NCI-H187 treated with DMSO at 0.1 percent for 48 hours (cell line): Measurements from ENCODE around the gene CCPG1.
"Not testable (repeated sequence)": the region's sequence is repeated elsewhere in the genome, so short reads cannot be mapped to it uniquely, and the experiment has no call there.

ENCODE experiments used
- DNase-seq: peaks from one replicate; lab custom pipeline; 2025; lab: John Stamatoyannopoulos, UW

CCPG1 gene, protein sequence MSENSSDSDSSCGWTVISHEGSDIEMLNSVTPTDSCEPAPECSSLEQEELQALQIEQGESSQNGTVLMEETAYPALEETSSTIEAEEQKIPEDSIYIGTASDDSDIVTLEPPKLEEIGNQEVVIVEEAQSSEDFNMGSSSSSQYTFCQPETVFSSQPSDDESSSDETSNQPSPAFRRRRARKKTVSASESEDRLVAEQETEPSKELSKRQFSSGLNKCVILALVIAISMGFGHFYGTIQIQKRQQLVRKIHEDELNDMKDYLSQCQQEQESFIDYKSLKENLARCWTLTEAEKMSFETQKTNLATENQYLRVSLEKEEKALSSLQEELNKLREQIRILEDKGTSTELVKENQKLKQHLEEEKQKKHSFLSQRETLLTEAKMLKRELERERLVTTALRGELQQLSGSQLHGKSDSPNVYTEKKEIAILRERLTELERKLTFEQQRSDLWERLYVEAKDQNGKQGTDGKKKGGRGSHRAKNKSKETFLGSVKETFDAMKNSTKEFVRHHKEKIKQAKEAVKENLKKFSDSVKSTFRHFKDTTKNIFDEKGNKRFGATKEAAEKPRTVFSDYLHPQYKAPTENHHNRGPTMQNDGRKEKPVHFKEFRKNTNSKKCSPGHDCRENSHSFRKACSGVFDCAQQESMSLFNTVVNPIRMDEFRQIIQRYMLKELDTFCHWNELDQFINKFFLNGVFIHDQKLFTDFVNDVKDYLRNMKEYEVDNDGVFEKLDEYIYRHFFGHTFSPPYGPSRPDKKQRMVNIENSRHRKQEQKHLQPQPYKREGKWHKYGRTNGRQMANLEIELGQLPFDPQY

DNA sequence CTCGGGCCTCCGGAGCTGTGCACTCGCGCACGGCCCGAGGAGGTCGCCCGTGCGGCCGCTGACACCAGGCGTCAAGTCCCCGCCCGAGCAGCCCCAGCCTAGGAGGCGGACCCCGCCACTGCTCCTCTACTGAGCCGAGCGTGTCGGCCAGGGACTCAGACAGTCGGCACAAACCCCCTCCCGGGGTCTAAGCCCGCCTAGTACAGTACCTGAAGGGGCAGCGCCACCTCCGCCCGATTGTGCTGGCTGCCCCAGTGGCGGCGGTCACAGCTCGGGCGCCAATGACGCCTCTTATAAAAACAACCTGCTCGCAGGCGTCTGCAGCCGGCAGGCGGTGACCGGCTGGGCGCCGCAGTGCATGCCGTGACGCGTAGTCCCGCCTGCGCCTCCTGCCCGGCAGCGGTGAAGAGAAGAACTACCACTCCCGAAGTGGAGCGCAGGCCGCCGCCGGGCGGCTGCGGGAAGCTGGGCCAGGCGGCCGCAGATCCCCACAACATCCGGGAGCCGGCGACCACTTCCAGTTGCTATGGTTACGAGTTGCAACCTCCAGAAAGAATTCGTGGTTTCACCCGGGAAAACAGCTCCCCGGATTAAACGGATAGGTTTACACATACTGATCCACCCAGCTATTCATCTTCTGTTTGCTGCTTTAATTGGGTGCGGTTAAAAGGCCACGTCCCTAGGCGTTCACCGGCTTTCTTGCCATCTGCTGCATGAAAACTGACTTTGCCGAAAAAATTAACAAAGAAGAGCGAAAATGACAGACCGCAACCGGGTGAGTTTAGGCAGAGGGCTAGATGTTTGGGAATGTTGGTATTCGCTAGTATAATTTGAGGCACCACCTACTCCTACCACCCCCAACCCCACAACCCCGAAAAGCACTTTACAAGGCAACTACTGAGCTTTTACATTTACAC is at the start of gene CCPG1, which contains the start of gene PIERCE2:
Gene CCPG1 (minus strand): TSS at position 348 of the 917 bp plus-strand sequence. CDS start 18,935 bp downstream, outside the sequence.
Gene PIERCE2 (plus strand): TSS at position 484 of the 917 bp plus-strand sequence. CDS start 274 bp downstream, at position 758.
- peak; percentile 50 for DNase-seq

DNA sequence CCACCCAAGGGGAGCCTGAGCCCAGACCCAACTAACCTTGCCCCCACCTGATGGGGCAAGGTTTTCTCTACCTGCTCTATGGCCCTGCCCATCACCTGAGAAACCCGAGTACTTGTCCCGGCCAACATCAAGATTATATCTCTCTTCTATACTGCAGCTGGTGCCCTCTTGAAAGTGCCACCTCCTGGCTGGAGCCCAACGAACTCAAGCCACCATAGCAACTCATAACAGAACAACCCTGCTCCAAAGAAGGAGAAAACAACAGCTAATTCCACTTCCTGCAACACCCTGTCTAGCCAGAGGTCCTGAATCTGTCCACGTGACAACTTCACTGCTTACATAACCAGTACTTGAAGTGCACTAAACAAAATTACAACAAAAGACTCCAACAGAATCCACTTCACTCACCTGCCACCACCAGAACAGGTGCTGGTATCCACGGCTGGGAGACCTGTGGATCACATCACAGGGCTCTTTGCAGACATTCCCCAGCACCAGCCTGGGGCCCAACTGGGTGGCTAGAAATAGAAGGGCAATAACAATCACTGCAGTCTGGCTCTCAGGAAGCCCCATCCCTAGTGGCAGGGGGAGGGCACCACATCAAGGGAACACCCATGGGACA is 49.4 kb upstream of the CCPG1 start:
- peak; percentile 49 for DNase-seq

DNA sequence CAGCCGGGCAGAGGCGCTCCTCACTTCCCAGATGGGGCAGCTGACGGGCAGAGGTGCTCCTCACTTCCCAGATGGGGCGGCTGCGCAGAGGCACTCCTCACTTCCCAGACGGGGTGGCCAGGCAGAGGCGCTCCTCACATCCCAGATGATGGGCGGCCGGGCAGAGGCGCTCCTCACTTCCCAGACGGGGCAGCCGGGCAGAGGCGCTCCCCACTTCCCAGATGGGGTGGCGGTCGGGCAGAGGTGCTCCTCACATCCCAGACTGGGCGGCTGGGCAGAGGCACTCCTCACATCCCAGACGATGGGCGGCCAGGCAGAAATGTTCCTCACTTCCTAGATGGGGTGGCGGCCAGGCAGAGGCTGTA is 38.9 kb upstream of the CCPG1 start:
- not testable (repeated sequence) for DNase-seq

DNA sequence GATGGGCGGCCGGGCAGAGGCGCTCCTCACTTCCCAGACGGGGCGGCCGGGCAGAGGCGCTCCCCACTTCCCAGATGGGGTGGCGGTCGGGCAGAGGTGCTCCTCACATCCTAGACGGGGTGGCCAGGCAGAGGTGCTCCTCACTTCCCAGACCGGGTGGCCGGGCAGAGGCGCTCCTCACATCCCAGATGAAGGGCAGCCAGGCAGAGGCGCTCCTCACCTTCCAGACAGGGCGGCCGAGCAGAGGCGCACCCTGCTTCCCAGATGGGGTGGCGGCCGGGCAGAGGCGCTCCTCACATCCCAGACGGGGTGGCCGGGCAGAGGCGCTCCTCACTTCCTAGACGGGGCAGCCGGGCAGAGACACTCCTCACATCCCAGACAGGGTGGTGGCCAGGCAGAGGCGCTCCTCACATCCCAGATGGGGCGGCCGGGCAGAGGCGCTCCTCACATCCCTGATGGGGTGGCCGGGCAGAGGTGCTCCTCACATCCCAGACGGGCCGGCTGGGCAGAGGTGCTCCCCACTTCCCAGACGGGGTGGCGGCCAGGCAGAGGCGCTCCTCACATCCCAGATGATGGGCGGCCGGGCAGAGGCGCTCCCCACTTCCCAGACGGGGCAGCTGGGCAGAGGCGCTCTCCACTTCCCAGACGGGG is 38.3 kb upstream of the CCPG1 start:
- DNase-seq, result not testable (repeated sequence)

DNA sequence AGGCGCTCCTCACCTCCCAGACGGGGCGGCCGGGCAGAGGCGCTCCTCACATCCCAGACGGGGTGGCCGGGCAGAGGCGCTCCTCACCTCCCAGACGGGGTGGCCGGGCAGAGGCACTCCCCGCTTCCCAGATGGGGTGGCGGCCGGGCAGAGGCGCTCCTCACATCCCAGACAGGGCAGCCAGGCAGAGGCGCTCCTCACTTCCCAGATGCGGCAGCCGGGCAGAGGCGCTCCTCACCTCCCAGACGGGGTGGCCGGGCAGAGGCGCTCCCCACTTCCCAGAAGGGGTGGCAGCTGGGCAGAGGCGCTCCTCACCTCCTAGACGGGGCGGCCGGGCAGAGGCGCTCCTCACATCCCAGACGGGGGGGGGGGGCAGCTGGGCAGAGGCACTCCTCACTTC is 37.8 kb upstream of the CCPG1 start:
- DNase-seq, result not testable (repeated sequence)

DNA sequence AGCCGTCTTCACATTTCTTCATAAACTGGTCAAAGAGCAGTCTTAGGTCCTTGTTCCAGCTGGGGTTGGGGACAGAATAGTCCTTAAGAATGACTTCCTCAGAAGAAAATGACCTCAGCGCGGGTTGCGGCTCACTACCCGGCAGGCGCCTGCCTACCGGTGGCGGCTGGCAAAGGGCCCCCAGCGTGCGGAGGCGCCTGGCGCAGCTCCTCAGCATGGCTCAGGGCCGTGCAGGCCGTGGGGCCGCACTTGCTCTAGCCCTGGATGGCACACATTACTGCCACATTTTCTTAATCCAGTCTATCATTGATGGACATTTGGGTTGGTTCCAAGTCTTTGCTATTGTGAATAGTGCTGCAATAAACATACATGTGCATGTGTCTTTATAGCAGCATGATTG is 35.0 kb upstream of the CCPG1 start:
- not testable (repeated sequence) for DNase-seq

DNA sequence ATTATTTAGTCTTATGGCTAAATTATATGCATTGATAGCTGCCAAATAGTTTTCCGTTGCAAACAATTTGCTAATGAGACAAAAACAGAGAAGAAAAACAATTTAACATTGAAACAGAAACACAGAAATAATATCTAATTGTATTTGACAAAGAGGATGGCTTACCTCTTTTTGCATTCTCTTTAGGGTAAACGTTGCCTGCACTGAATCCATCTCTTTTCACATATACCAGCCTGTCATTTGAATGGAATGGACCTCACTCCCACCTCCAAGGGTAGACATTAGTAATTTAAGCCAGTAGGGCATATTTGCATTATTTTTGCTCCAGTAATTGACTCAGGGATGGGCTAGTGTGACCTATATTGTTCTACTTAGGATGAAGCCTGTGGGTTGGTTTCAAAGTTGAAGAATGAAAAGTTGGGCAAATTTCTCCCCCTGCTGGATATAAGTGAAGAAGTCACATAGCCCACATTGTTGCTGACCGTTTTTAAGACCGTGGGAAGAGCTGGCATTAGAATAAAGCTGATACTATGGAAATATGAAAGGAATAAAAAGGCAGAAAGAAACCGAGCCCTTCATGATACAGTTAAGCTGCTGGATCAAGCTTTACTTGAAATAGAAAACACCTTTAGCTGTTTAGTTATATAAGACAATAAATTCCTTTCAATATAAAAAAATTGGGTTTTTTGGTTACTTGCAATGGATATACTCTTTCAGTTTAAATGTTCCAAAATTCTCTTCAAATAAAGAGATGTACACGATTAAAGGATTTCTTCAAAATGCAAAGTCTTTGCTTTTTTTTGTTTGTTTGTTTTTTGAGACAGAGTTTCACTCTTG is 27.0 kb upstream of the CCPG1 start:
- no peak for DNase-seq

DNA sequence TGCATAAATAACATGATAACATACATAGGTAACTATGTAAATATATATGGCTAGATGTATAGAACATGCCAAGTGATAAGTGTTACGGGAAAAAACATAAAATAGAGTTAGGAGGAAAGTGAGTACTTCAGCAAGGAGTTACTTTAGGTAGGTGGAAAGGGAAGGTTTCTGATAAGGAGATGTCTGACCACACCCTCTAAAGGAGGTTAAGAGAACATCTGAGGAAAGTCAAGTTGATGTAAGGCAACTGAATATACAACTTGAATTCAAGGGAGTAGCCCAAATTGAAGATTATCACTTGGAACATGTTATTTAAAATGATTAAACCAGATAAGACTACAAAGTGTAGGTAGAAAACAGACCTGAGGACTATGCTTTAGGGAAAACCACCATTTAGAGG is 13.9 kb upstream of the CCPG1 start:
- no peak for DNase-seq

DNA sequence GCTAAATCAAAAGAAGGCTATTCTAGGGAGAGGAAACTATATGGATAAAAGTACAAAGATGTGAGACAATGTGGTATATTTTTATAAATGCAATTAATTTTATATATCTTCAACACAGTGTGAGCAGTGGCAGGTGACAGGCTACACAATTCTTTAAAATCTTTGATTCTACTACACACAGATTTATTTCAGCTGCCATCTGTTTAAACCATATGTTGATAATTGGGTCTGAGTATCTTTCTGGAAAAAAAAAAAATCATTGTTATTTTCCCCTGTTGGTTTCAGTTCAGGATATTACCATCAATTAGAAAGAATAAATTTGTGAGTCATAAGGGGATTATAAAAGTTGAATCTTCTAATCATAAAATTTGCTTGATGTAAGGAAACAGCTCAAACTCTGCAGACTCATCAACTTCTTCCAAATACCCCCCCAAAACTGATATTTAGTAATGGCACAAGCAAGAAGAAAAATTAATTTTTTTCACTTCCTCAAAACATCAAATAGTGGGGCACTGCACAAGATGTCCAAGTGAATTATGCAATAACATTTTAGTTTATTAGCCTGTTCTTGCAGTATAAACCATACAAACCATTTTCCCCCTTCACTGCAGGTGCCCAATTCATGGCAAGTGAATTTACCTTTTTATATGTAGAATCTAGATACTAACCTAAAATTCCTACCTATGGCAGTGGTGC is 12.2 kb upstream of the CCPG1 start:
- no peak for DNase-seq

DNA sequence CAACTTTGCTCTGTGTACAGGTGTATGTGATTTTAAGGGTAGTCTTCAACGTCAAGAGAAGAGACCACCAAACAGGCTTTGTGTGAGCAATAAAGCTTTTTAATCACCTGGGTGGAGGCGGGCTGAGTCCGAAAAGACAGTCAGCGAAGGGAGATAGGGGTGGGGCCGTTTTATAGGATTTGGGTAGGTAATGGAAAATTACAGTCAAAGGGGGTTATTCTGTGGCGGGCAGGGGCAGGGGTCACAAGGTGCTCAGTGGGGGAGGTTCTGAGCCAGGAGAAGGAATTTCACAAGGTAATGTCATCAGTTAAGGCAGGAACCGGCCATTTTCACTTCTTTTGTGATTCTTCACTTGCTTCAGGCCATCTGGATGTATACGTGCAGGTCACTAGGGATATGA is 9.5 kb upstream of the CCPG1 start:
- not testable (repeated sequence) for DNase-seq

DNA sequence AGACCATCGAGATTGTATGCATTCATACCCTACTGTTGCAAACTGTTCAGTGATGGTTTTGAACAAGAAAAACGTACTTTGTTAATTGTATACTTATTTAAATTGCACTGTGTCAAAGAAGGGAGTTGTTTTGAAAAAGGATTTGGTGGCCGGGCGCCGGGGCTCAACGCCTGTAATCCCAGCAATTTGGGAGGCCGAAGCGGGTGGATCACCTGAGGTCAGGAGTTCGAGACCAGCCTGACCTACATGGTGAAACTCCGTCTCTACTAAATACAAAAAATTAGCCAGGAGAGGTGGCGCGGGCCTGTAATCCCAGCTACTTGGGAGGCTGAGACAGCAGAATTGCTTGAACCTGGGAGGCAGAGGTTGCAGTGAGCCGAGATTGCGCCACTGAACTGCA is 817 bp upstream of the CCPG1 start:
- not testable (repeated sequence) for DNase-seq

DNA sequence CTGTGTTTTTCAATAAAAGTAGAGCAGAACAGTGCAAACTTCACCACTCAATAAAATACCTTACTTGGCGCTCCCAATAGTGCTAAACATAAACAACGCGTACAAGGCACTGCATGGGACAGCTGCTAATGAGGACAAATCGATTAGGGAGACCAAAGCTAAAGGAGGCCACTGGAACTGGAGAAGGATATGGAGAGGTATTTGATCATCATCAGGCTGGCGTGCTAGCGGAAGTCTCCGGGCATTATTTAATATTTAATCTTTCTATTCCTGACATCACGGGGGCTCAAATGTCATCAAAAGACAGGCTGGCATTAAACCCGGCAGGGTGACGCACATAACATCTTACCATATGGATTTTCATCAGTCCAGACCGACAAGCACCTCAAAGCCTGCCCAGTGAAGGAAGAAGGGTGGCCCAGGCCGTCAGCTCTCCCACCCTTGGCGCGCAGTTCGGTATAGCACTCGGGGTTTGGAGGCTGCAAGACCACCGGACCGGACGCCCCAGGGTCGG is 604 bp downstream of the CCPG1 start:
- DNase-seq, result no peak

DNA sequence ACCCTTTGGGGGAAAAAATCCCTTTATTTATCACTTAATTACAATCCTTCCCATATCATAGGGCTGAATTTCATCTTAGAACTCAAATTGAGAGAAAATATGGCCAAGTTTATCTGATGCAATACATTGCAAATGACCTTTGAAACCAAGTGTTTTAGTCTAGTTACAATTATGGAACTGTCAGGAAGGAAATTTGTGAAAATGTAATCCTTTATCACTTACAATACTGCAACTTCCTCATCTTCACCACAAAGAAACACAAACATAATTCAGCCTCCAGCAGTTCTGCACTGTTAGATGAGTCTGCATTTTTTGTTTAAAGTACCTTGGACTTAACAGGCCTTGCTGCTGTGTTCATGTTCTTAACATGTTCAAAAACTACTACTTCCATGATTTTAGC is 4.6 kb downstream of the CCPG1 start:
- DNase-seq, result no peak

DNA sequence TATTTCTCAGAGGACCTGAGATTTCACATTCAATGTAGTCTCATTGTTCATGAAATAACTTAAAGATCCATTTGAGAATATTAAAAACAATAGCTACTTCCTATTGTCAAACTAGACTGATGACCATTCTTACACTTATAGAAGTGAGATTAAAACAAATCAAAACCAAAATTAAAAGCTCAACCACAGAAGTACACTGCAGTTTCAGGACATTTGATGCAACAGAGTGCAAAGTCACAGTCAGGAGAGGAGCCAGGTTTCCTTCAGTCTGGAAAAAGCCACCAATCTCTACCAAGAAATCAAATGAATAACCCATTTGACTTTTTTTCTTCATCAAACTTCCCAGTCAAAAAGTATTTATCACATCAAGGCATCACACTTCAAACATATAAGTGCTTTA is 5.5 kb downstream of the CCPG1 start:
- DNase-seq, result no peak

DNA sequence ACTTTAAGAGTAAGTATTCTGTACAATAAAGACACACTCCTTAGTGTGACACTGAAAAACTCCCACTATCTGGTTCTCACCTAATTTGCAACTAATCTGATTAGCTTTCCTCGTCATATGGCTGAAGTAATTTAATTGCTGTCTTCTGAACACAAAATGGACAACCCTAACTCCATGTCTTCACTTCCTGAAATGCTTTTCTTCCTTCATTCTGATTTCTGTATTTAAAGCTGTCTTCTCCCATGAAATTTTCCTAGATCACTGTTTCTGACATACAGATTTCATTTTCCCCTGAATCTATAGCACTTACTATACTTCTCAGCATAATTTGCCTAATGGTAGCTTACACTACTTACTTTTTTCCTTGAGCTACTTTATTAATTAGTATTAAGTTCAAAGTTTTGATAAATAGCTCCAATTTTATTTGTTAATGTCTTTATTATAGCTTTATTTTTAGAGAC is 6.3 kb downstream of the CCPG1 start:
- DNase-seq, result no peak

DNA sequence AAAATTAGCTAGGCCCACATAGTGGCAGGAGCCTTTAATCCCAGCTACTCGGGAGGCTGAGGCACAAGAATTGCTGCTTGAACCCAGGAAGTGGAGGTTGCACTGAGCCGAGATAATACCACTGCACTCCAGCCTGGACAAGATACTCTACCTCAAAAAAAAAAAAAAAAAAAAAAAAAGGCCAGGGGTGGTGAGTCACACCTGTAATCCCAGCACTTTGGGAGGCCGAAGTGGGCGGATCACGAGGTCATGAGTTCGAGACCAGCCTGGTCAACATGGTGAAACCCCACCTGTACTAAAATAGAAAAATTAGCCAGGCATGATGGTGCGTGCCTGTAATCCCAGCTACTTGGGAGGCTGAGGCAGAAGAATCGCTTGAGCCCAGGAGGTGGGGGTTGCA is 8.1 kb downstream of the CCPG1 start:
- DNase-seq, result not testable (repeated sequence)

DNA sequence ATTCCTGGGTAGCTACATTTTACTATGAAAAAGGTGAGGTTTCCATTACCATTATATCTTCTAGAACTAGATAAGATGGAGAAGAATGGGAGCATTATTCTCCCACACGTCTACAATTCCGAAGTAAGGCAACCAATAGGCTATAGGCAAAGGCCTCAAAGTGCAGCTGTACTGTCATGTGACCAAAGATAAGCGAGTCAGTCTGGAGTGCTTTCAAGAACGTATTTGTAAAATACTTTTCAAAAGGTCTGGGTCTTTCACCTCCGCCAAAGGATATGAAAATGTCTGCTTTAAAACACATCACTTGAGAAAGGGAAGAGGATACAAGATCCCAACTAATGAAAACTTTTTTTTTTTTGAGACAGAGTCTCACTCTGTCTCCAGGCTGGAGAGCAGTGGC is 9.9 kb downstream of the CCPG1 start:
- DNase-seq, result no peak

DNA sequence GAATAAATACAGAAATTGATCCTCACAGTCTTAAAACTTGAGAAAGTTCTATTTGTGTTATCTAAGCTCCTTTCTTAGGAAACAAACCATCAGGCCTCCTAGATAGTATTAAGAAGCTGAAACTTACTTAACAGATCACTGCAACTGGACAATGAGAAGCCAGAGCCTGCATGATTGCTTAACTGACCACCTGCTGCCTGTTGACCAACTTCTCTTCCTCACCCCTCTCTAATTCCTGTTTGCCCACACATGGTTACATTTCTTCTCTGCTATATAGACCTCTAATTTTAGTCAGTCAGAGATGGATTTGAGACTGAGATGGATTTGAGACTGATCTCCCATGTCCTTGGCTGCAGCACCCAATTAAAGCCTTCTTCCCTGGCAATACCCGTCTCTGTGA is 13.5 kb downstream of the CCPG1 start:
- DNase-seq, result no peak

DNA sequence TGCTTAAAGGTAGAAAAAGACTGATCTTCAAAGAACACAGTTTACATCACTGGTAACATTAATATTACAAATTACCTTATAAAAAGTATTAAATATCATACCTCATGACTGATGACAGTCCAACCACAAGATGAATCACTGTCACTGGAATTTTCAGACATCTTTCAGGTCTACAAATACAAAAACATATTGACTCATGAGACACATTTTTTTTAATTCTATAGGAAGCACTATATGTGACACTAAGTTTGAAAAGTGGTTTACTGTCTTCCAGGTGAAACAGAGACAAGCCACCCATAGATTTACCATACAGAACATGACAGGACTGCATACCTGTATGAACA is 18.9 kb downstream of the CCPG1 start:
- DNase-seq, result no peak
